ENCODE results near the gene GGT6.

The GGT6 gene

GRCh38 chr17:4560421-4560820 lies at the start of gene GGT6:
Gene GGT6, minus strand, starts transcription at chr17:4560577. Its CDS starts 56 bp downstream, at chr17:4560521.
- no peak for TF ChIP-seq CTCF (IDR thresholded peaks at IDR 0.05)

- no peak for TF ChIP-seq CTCF (IDR thresholded peaks at IDR 0.05)
These were observed 49.8 kb upstream of the GGT6 start for GRCh38 chr17:4610162-4610561.

GRCh38 chr17:4609761-4610160 lies 49.4 kb upstream of the GGT6 start:
- no peak for TF ChIP-seq CTCF (IDR thresholded peaks at IDR 0.05)

GRCh38 chr17:4607773-4608187 lies 47.4 kb upstream of the GGT6 start:
- no peak for TF ChIP-seq CTCF (IDR thresholded peaks at IDR 0.05)

GRCh38 chr17:4607261-4607741 lies 46.9 kb upstream of the GGT6 start:
- no peak for TF ChIP-seq CTCF (IDR thresholded peaks at IDR 0.05)

GRCh38 chr17:4605826-4606225 lies 45.4 kb upstream of the GGT6 start:
- no peak for TF ChIP-seq CTCF (IDR thresholded peaks at IDR 0.05)

- TF ChIP-seq CTCF (IDR thresholded peaks at IDR 0.05): no peak
These were observed 43.8 kb upstream of the GGT6 start for GRCh38 chr17:4604111-4604644.

GRCh38 chr17:4602041-4602440 lies 41.7 kb upstream of the GGT6 start:
- no peak for TF ChIP-seq CTCF (IDR thresholded peaks at IDR 0.05)
